PC-3 (cell line): ENCODE data around the gene VTI1B. TPM values are rescaled to one million over a fixed set of nuclear protein-coding genes. Genes with fewer than 3 reads are reported as not detected.
A peak's percentile ranks its signal among the peaks of the same experiment; 100 is the strongest.

Source experiments
- ATAC-seq: fragments of 200-7000 bp; cut with Tn5 transposase; 2 replicates; pipeline ENCODE4 v1.9.1; 2020; ENCODE audit warnings: mild to moderate bottlenecking, moderate library complexity
- BruUV-seq: library from RNA; stranded (reverse); fragments of 400-500 nt; replicated peaks from 2 replicates; lab custom pipeline; 2021; lab: Mats Ljungman, UMichigan
- CTCF ChIA-PET: fragments of 300-600 bp; sonication (Branson Sonifier 250); formaldehyde crosslinking; loops from one replicate; lab custom pipeline; 2022; ENCODE audit warnings: antibody characterized with exemption; lab: Charles Lee
- POLR2A ChIA-PET: fragments of 300-600 bp; sonication (Branson Sonifier 250); formaldehyde crosslinking; loops from one replicate; lab custom pipeline; 2022; ENCODE audit warnings: antibody characterized with exemption; ENCODE audit not compliant: unreplicated experiment; lab: Charles Lee
- DNase-seq: peaks from one replicate; pipeline ENCODE4 v3.0.0-alpha.2; 2015
- H2AFZ ChIP-seq: fragments of 300-600 bp; sonication (generic); 2 replicates; pipeline ENCODE4 v1.6.0; 2016; ENCODE audit warnings: antibody characterized with exemption, low read length
- H3F3A ChIP-seq: fragments of 300-600 bp; sonication (generic); one replicate; pipeline ENCODE4 v1.6.0; 2017; ENCODE audit warnings: antibody characterized with exemption, low read length, control low read depth, mild to moderate bottlenecking; ENCODE audit not compliant: unreplicated experiment
- H3K27ac ChIP-seq: fragments of 300-600 bp; sonication (generic); 2 replicates; pipeline ENCODE4 v1.5.1; 2016; ENCODE audit warnings: mild to moderate bottlenecking, low read length
- H3K27me3 ChIP-seq: fragments of 300-600 bp; sonication (generic); 2 replicates; pipeline ENCODE4 v1.6.1; 2016; ENCODE audit warnings: low read length, mixed read lengths
- H3K36me3 ChIP-seq: fragments of 300-600 bp; sonication (generic); 2 replicates; pipeline ENCODE4 v1.6.1; 2016; ENCODE audit warnings: low read depth, mixed run types, low read length, mixed read lengths
- H3K4me1 ChIP-seq: fragments of 300-600 bp; sonication (generic); 2 replicates; pipeline ENCODE4 v1.5.1; 2016; ENCODE audit warnings: low read length; ENCODE audit not compliant: insufficient read depth
- H3K4me2 ChIP-seq: fragments of 300-600 bp; sonication (generic); 2 replicates; pipeline ENCODE4 v1.6.0; 2016; ENCODE audit warnings: low read length
- H3K4me3 ChIP-seq: fragments of 300-600 bp; sonication (generic); 2 replicates; pipeline ENCODE4 v1.5.1; 2016; ENCODE audit warnings: mild to moderate bottlenecking, low read length, mixed read lengths
- H3K79me2 ChIP-seq: fragments of 300-600 bp; sonication (generic); 2 replicates; pipeline ENCODE4 v1.6.1; 2017; ENCODE audit warnings: low read length, mixed read lengths
- H3K9ac ChIP-seq: fragments of 300-600 bp; sonication (generic); 2 replicates; pipeline ENCODE4 v1.6.0; 2016; ENCODE audit warnings: mild to moderate bottlenecking, low read length
- H3K9me2 ChIP-seq: fragments of 300-600 bp; sonication (generic); replicated peaks from 2 replicates; pipeline ENCODE4 v1.6.1; 2016; ENCODE audit warnings: mixed run types, low read length, mixed read lengths
- H3K9me3 ChIP-seq: fragments of 300-600 bp; sonication (generic); 2 replicates; pipeline ENCODE4 v1.6.1; 2016; ENCODE audit warnings: low read length, mixed read lengths
- H4K20me1 ChIP-seq: fragments of 300-600 bp; sonication (generic); 2 replicates; pipeline ENCODE4 v1.6.1; 2016; ENCODE audit warnings: low read length, mixed read lengths
- CTCF ChIP-seq: fragments of 300-600 bp; sonication (generic); conservative IDR thresholded peaks from 2 replicates; pipeline ENCODE4 v1.5.1; 2017; ENCODE audit warnings: antibody characterized with exemption, low read depth, mild to moderate bottlenecking, low read length
- EZH2 ChIP-seq: fragments of 300-600 bp; sonication (generic); IDR thresholded peaks from one replicate; pipeline ENCODE4 v1.6.1; 2017; ENCODE audit warnings: antibody characterized with exemption, mild to moderate bottlenecking, low read length; ENCODE audit not compliant: unreplicated experiment
- EZH2phosphoT487 ChIP-seq: fragments of 300-600 bp; sonication (generic); IDR thresholded peaks from 2 replicates; pipeline ENCODE4 v1.6.1; 2018; ENCODE audit warnings: mild to moderate bottlenecking, antibody characterized with exemption, low read length, borderline replicate concordance
- intact Hi-C: fragments of 100-400 bp; cut with micrococcal nuclease; formaldehyde crosslinking; loops from 2 replicates; pipeline ENCODE4 v1.9.0; 2023
- total RNA-seq: library from RNA; depleted of rRNA; stranded (reverse); fragments of >200 nt; gene quantifications from 2 replicates; pipeline ENCODE4 v1.2.3, GENCODE V29; 2014; rRNA removed

The VTI1B gene
- total RNA-seq, 1 experiment from 2014 or later: 93.8 TPM

GRCh38 chr14:67599698-67600561, 74.5 kb downstream of the VTI1B start, which contains the start of gene PIGH:
Gene PIGH (minus strand): TSS chr14:67600268. CDS start chr14:67600203, 65 bp downstream.
- peak within 1 kb of the TSS; percentile 98 for H2AFZ ChIP-seq
- intact Hi-C loops: loop anchor here (1.0 kb wide), 2 partner anchors 19 to 67 kb away; partner anchors contain the start of gene ARG2
- peak within 1 kb of the TSS; percentile 75 for H3K9ac ChIP-seq
- no peaks in the 10 kb centered on the region for H3K27me3 ChIP-seq
- H4K20me1 ChIP-seq: no peaks in the 10 kb centered on the region
- H3K36me3 ChIP-seq: no peaks in the 10 kb centered on the region
- ChIA-PET POLR2A (interaction anchor here (0.6 to 1.0 kb wide), 10 partner anchors 9 to 240 kb away, joined by 3 to 20 read pairs (median 4); partner anchors contain the start of genes ARG2 and ATP6V1D), CTCF (interaction anchor here (0.6 to 2.2 kb wide), 8 partner anchors 18 to 362 kb away, joined by 3 to 14 read pairs (median 5); no protein-coding TSS in a partner anchor)
- H3F3A ChIP-seq: no peaks in the 10 kb centered on the region
- no peaks in the 10 kb centered on the region for H3K9me2 ChIP-seq
- peak; percentile 97 for ATAC-seq
- H3K4me3 ChIP-seq: peak within 1 kb of the TSS; percentile 91
- no TSS peak for BruUV-seq
- H3K4me2 ChIP-seq: peak within 1 kb of the TSS; percentile 93
- TF ChIP-seq CTCF (peak; percentile 63), EZH2phosphoT487 (no peak), EZH2 (no peak)
- H3K79me2 ChIP-seq: peaks cover 24% of the 10 kb centered on the region
- H3K9me3 ChIP-seq: no peaks in the 10 kb centered on the region
- peaks cover 14% of the 10 kb centered on the region; the same call in 1 of the 2 replicates for H3K4me1 ChIP-seq
- DNase-seq: peak; percentile 88
- peak within 1 kb of the TSS; percentile 39 for H3K27ac ChIP-seq

Other genes starting within 250 kb of the VTI1B start
- not detected in 2 replicates for gene TMEM229B, start 185.9 kb downstream of the VTI1B start, total RNA-seq
- gene PLEKHH1, start 141.3 kb downstream of the VTI1B start, total RNA-seq: 6.2 and 11.1 TPM in 2 replicates
- 63.8 and 66.4 TPM in 2 replicates for gene PIGH, start 74.4 kb downstream of the VTI1B start, total RNA-seq
- 1.1 and 1.7 TPM in 2 replicates for gene ARG2, start 54.7 kb downstream of the VTI1B start, total RNA-seq
- 103 and 125 TPM in 2 replicates for gene RDH11, start 21.1 kb upstream of the VTI1B start, total RNA-seq
- not detected in 2 replicates for gene RDH12, start 27.3 kb upstream of the VTI1B start, total RNA-seq
- gene ZFYVE26, start 142.0 kb upstream of the VTI1B start, total RNA-seq: 20.0 and 21.1 TPM in 2 replicates
- gene RAD51B, start 145.1 kb upstream of the VTI1B start, total RNA-seq: 8.6 and 10.8 TPM in 2 replicates